Heart right ventricle (tissue), 16 donors: ENCODE results near the gene TMEM204. TPM values are rescaled to one million over a fixed set of nuclear protein-coding genes. Genes with fewer than 3 reads are reported as not detected.
A peak's percentile ranks its signal among the peaks of the same experiment; 100 is the strongest.

Source experiments
- ATAC-seq, 8 donors: fragments of 200-7000 bp; cut with Tn5 transposase; one replicate each; pipeline ENCODE4 v1.9.1; 2020; ENCODE audit warnings: mild to moderate bottlenecking in 8 of 8, moderate library complexity in 8 of 8, moderate number of reproducible peaks in 1 of 8
- DNase-seq, 2 donors: peaks; one replicate each; pipeline ENCODE4 v3.0.0-alpha.2; 2020
- H3K27ac ChIP-seq, 10 donors: fragments of 200-600 bp; sonication (generic) in 2 of 10; one replicate each; pipeline versions ENCODE4 v1.5.0 to v1.8.0; 2020 to 2022; ENCODE audit warnings: mild to moderate bottlenecking in 3 of 10
- H3K27me3 ChIP-seq, 7 donors: fragments of 200-600 bp; one replicate each; pipeline ENCODE4 v1.8.0; 2021 to 2022; ENCODE audit warnings: mild to moderate bottlenecking in 2 of 7
- H3K36me3 ChIP-seq, 9 donors: fragments of 200-600 bp; sonication (generic) in 1 of 9; one replicate each; pipeline versions ENCODE4 v1.5.0 to v1.8.0; 2020 to 2022; ENCODE audit warnings: mild to moderate bottlenecking in 2 of 9
- H3K4me1 ChIP-seq, 9 donors: fragments of 200-600 bp; sonication (generic) in 1 of 9; one replicate each; pipeline versions ENCODE4 v1.5.0 to v1.8.0; 2020 to 2022; ENCODE audit warnings: mild to moderate bottlenecking in 4 of 9
- H3K4me3 ChIP-seq, 10 donors: fragments of 200-600 bp; sonication (generic) in 2 of 10; one replicate each; pipeline versions ENCODE4 v1.5.0 to v1.8.0; 2020 to 2022; ENCODE audit warnings: mild to moderate bottlenecking in 7 of 10, moderate library complexity in 2 of 10
- H3K9me3 ChIP-seq, 11 donors: fragments of 200-600 bp in 10 of 11; sonication (generic) in 2 of 11; one replicate each; pipeline versions ENCODE4 v1.5.0 to v1.8.0; 2013 to 2022; ENCODE audit warnings: mild to moderate bottlenecking in 2 of 11, control low read depth in 1 of 11, moderate library complexity in 1 of 11
- WGBS, 2 donors: extraction: QIAGEN DNeasy Blood & Tissue Kit; methylation state at CpG; one replicate each; pipeline ENCODE4 v1.1.7; 2013; ENCODE audit warnings: inconsistent platforms in 1 of 2; 5-methylcytosine and 5-hydroxymethylcytosine counted together
- intact Hi-C, 10 donors: fragments of 100-400 bp; cut with DNase I; formaldehyde crosslinking; loops; one replicate each; pipeline versions ENCODE4 v1.11.1 to v1.14.2; 2022
- polyA plus RNA-seq, 2 donors: library from polyadenylated mRNA; stranded (reverse); fragments of 200-250 nt; gene quantifications; one replicate each; pipeline ENCODE4 v1.2.3, GENCODE V29; 2013
- total RNA-seq, 10 donors: library from RNA; stranded (reverse); fragmentation: NEBNext Ultra II Directional in 3 of 10; extraction: Animal tissue kit (Norgen Biotek cat#: 25700) in 3 of 10; gene quantifications; one replicate each; pipeline versions ENCODE4 v1.2.1 to v1.2.4, GENCODE V29; 2021 to 2023
- TF ChIP-seq, protein P1 (sequence below), 9 donors: fragments of 200-600 bp; sonication (generic) in 2 of 9; IDR thresholded peaks; one replicate each; pipeline versions ENCODE4 v1.5.0 to v1.8.0; 2021 to 2022; ENCODE audit warnings: antibody characterized with exemption in 9 of 9, mild to moderate bottlenecking in 5 of 9, moderate library complexity in 1 of 9
- donor health status: Arrhythmogenic right ventricular cardiomyopathy.
- donor health status: ischemic (EF 13 %, LVEDD 7.1; RV severe dilation, severe dysfunction).
- donor health status: healthy with polysubstance abuse.
- donor health status: DM: no; HTN: yes; CAD: no.
- donor health status: DM: no; HTN: no; CAD: no.
- donor health status: ischemic (EF 25% LVEDD 6.9; RV normal size, moderate dysfunction).
- donor health status: ischemic (EF 25% LVEDD 5.7; RV mildly dilated, moderate dysfunction).
- donor health status: healthy.
- donor health status: DM: yes; HTN: yes; CAD: no.
- donor health status: Ischemic cardiomyopathy.
- donor health status: ischemic (EF 35%, LVEDD 5.7; RV mildly dilated, moderate dysfunction).
- donor health status: nonischemic (EF 11% LVEDD 7.7; RV severe dilation, severe dysfunction).
- donor health status: DM: yes; HTN: yes; CAD: no.
- donor health status: PGD.
- donor health status: ischemic (EF 29% LVEDD 5.4; RV normal size, mild dysfunction).
- donor health status: nonischemic (EF 23%, LVEDD 6.1; RV moderate dilation, normal function).

TMEM204 gene
- total and polyA plus RNA-seq, 12 donors, result 10.7 to 49.9 (median 19.8) TPM

DNA sequence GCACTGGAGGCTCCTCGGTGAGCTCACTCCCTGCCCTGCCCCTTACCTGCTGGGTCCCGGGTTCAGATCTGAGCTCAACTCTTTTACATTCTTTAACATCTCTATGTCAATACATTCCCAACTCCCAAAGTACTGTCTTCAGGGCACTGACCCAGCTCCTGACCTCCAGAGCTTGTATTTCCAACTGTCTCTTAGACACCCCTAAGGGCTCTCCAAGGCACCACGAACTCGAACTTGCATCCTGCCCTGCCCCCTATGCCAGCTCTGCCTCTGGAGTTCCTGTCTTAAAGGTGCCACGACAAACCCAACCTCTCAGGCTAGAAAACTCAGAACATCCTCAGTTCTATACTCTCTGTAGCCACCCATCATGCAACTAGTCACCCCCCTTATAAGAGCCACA is 39.8 kb downstream of the TMEM204 start:
- H3K36me3 ChIP-seq, result peaks cover 0 to 33% (median 0%) of the 10 kb centered on the region in 9 donors
- H3K4me1 ChIP-seq, result no peaks in the 10 kb centered on the region
- WGBS, 2 donors, result 90 to 93% methylated on average over 5 of the region's 5 CpGs
- no peak overlapping the region for H3K4me3 ChIP-seq
- no peak overlapping the region for H3K27ac ChIP-seq
- ATAC-seq, result no peak
- TF ChIP-seq, protein P1, sequence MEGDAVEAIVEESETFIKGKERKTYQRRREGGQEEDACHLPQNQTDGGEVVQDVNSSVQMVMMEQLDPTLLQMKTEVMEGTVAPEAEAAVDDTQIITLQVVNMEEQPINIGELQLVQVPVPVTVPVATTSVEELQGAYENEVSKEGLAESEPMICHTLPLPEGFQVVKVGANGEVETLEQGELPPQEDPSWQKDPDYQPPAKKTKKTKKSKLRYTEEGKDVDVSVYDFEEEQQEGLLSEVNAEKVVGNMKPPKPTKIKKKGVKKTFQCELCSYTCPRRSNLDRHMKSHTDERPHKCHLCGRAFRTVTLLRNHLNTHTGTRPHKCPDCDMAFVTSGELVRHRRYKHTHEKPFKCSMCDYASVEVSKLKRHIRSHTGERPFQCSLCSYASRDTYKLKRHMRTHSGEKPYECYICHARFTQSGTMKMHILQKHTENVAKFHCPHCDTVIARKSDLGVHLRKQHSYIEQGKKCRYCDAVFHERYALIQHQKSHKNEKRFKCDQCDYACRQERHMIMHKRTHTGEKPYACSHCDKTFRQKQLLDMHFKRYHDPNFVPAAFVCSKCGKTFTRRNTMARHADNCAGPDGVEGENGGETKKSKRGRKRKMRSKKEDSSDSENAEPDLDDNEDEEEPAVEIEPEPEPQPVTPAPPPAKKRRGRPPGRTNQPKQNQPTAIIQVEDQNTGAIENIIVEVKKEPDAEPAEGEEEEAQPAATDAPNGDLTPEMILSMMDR (IDR thresholded peaks at IDR 0.05), result no peak
- no peak for DNase-seq
- no peaks in the 10 kb centered on the region for H3K9me3 ChIP-seq
- intact Hi-C loops, result no loop called here
- H3K27me3 ChIP-seq, result no peaks in the 10 kb centered on the region

DNA sequence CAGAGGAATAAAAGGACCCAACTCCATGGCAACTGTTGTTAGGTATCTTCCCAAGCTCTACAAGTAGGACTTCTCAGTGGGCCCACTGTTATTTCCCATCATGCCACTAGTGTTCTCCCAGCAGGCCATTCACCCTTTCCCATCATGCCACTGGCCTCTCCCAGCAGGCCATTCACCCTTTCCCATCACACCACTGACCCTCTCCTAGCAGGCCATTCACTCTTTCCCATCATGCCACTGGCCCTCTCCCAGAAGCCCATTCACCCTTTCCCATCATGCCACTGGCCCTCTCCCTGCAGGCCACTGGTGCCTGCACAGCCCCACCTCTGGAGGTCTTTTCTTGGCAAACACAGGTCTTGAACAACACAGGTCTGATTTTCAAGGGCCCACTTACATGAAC is 42.1 kb downstream of the TMEM204 start:
- no peak for DNase-seq
- Histone ChIP-seq H3K9me3 (no peaks in the 10 kb centered on the region), H3K36me3 (peaks cover 0 to 51% (median 6%) of the 10 kb centered on the region in 9 donors), H3K27ac (no peak overlapping the region), H3K27me3 (no peaks in the 10 kb centered on the region), H3K4me3 (no peak overlapping the region), H3K4me1 (no peaks in the 10 kb centered on the region)
- intact Hi-C loops, result no loop called here
- TF ChIP-seq, protein P1 (IDR thresholded peaks at IDR 0.05), result no peak
- no peak for ATAC-seq

DNA sequence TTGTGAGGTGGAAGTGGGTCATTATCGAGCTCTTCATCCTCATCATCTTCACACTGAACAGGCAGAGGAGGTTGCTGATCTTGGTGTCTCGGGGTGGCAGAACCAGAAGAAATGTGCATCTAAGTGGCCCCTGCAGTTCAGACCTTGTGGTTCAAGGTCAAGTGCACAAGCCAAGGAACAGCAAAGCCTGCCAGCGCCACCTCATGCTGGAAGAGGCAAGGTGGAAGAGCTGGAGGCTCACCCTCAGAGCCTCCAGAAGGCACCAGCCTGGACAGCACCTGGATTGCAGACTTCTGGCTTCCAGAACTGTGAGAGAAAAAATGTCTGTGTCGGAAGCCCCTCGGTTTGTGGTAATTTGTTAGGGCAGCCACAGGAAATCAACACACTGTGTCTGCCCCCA is 45.7 kb downstream of the TMEM204 start:
- no peak overlapping the region for H3K27ac ChIP-seq
- no peak overlapping the region for H3K4me3 ChIP-seq
- ATAC-seq (no peak), DNase-seq (no peak)
- no peaks in the 10 kb centered on the region for H3K9me3 ChIP-seq
- WGBS, 2 donors, result 95 to 96% methylated on average over 5 of the region's 5 CpGs
- H3K4me1 ChIP-seq, result no peaks in the 10 kb centered on the region
- TF ChIP-seq, protein P1 (IDR thresholded peaks at IDR 0.05), result peak in 1 of 9 donors; percentile 10
- peaks cover 0 to 66% (median 8%) of the 10 kb centered on the region in 9 donors for H3K36me3 ChIP-seq
- H3K27me3 ChIP-seq, result no peaks in the 10 kb centered on the region
- intact Hi-C loops, result no loop called here

DNA sequence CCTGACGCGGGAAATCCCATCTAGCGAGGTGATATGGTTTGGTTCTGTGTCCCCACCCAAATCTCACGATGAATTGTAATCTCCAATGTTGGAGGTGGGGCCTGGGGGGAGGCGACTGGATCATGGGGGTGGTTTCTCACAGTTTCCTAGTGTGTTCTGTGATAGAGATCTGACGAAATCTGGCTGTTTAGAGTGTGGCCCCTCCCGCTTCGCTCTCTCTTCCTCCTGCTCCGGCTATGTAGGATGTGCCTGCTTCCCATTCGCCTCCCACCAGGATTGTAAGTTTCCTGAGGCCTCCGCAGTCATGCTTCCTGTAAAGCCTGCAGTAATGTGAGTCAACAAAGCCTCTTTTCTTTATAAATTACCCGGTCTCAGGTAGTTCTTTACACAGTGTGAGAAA is 46.8 kb downstream of the TMEM204 start:
- Histone ChIP-seq H3K9me3 (no peaks in the 10 kb centered on the region), H3K4me1 (no peaks in the 10 kb centered on the region), H3K4me3 (no peak overlapping the region), H3K27ac (no peak overlapping the region), H3K36me3 (peaks cover 0 to 76% (median 8%) of the 10 kb centered on the region in 9 donors), H3K27me3 (no peaks in the 10 kb centered on the region)
- intact Hi-C loops, result no loop called here
- ATAC-seq (peak in 2 of 8 donors; percentile 40 to 58), DNase-seq (no peak)
- 75 to 79% methylated on average over 12 of the region's 12 CpGs for WGBS, 2 donors
- TF ChIP-seq, protein P1 (IDR thresholded peaks at IDR 0.05), result no peak
